SK-N-MC (cell line): Measurements from ENCODE around the gene OR2H1.

Experiments used
- EZH2 ChIP-seq: fragments of 200-600 bp; sonication (generic); IDR thresholded peaks from one replicate; pipeline ENCODE4 v1.6.1; 2017; ENCODE audit warnings: antibody characterized with exemption
- POLR2AphosphoS5 ChIP-seq: IDR thresholded peaks from 2 replicates; pipeline ENCODE4 v1.6.1; 2012; ENCODE audit warnings: mild to moderate bottlenecking, low read depth, low read length, borderline replicate concordance

DNA sequence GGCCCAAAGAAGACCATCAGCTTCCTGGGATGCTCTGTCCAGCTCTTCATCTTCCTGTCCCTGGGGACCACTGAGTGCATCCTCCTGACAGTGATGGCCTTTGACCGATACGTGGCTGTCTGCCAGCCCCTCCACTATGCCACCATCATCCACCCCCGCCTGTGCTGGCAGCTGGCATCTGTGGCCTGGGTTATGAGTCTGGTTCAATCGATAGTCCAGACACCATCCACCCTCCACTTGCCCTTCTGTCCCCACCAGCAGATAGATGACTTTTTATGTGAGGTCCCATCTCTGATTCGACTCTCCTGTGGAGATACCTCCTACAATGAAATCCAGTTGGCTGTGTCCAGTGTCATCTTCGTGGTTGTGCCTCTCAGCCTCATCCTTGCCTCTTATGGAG is 5.1 kb downstream of the OR2H1 start:
- no peak for TF ChIP-seq EZH2
- TF ChIP-seq POLR2AphosphoS5 = no peak
